ENCODE results near the gene METTL21C. TPM values are rescaled to one million over a fixed set of nuclear protein-coding genes. Genes with fewer than 3 reads are reported as not detected.

The METTL21C gene
- total RNA-seq, 2 donors from 2014 or later: not detected

DNA sequence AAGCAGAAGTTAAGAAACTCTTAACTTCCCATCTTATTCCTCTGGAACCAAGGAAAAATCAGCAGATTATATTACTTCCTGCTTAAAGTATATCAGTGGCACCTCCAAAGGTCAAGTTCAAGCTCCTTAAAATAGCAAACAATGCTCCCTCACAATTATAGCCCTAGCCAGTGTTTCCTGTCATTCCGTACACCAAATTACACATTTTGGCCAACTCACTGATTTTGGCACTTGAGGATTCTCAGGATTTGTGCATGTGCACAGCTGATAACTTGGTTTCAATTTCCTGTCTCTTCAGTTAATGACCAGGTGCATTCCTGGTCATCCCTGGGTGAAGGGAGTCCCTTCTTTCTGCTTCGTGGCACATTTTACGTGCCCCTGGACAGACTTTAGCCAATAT, 56.1 kb downstream of the METTL21C start:
- no peak for ATAC-seq (ENCODE audit: insufficient number of reproducible peaks, low FRiP score, low read depth)
- Histone ChIP-seq H3K4me1 (ENCODE audit: control insufficient read depth in 1 of 2, low read depth in 2 of 2) (peaks cover 0 to 7% of the 10 kb centered on the region in 2 donors), H3K36me3 (peaks cover 31% of the 10 kb centered on the region), H3K9me3 (no peaks in the 10 kb centered on the region), H3K27me3 (replicated peaks; ENCODE audit: insufficient read depth) (no peaks in the 10 kb centered on the region), H3K4me3 (no peak overlapping the region), H3K27ac (no peak overlapping the region)
- TF ChIP-seq, protein P1, sequence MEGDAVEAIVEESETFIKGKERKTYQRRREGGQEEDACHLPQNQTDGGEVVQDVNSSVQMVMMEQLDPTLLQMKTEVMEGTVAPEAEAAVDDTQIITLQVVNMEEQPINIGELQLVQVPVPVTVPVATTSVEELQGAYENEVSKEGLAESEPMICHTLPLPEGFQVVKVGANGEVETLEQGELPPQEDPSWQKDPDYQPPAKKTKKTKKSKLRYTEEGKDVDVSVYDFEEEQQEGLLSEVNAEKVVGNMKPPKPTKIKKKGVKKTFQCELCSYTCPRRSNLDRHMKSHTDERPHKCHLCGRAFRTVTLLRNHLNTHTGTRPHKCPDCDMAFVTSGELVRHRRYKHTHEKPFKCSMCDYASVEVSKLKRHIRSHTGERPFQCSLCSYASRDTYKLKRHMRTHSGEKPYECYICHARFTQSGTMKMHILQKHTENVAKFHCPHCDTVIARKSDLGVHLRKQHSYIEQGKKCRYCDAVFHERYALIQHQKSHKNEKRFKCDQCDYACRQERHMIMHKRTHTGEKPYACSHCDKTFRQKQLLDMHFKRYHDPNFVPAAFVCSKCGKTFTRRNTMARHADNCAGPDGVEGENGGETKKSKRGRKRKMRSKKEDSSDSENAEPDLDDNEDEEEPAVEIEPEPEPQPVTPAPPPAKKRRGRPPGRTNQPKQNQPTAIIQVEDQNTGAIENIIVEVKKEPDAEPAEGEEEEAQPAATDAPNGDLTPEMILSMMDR (IDR thresholded peaks at IDR 0.05): no peak
- DNase-seq (ENCODE audit: low spot score): no peak

Other genes starting within 250 kb of the METTL21C start
- gene TPP2, start 98.1 kb downstream of the METTL21C start, total RNA-seq: 10 to 100 TPM; 41.7 to 49.9 TPM
- gene TEX30, start 78.7 kb upstream of the METTL21C start, total RNA-seq: 1 to 10 TPM; 2.8 to 8.0 TPM
- gene POGLUT2, start 103.9 kb upstream of the METTL21C start, total RNA-seq: 10 to 100 TPM in 1 of 2 donors, 1 to 10 TPM in 1; 7.3 to 11.9 TPM
- 10 to 100 TPM; 26.8 to 33.2 TPM for gene BIVM, start 104.1 kb upstream of the METTL21C start, total RNA-seq
- gene ERCC5, start 151.0 kb upstream of the METTL21C start, total RNA-seq: 10 to 100 TPM; 59.4 to 80.8 TPM